ENCODE measurements around the gene TTC27.

The TTC27 gene

GRCh38 chr2:32801741-32802140 is 173.9 kb downstream of the TTC27 start:
- Histone ChIP-seq H3K27ac (no peak overlapping the region), H3K4me1 (no peaks in the 10 kb centered on the region), H3K4me2 (no peak overlapping the region), H4K20me1 (no peaks in the 10 kb centered on the region), H3K9ac (no peak overlapping the region), H3K36me3 (peaks cover 0 to 11% (median 6%) of the 10 kb centered on the region in 11 experiments; a peak in 4 of 22 replicates), H3K4me3 (no peak overlapping the region), H3K9me3 (replicated peaks in 1 of 11) (peaks cover 0 to 4% (median 0%) of the 10 kb centered on the region in 11 experiments; a peak in 4 of 22 replicates), H3K27me3 (no peaks in the 10 kb centered on the region)
- no peak for TF ChIP-seq Cebpa-rat (IDR thresholded peaks at IDR 0.05)

- no peak for TF ChIP-seq Cebpa-rat (IDR thresholded peaks at IDR 0.05)
- H3K27ac ChIP-seq, result no peak overlapping the region
- H4K20me1 ChIP-seq, result no peaks in the 10 kb centered on the region
- H3K9me3 ChIP-seq (replicated peaks in 1 of 11), result peaks cover 0 to 2% (median 0%) of the 10 kb centered on the region in 11 experiments; a peak in 1 of 22 replicates
- no peaks in the 10 kb centered on the region for H3K27me3 ChIP-seq
- H3K4me1 ChIP-seq, result no peaks in the 10 kb centered on the region
- no peak overlapping the region for H3K4me2 ChIP-seq
- no peak overlapping the region for H3K9ac ChIP-seq
- peaks cover 0 to 11% (median 0%) of the 10 kb centered on the region in 11 experiments; a peak in 2 of 22 replicates for H3K36me3 ChIP-seq
- no peak overlapping the region for H3K4me3 ChIP-seq
These were observed 175.0 kb downstream of the TTC27 start for GRCh38 chr2:32802877-32803276.

GRCh38 chr2:32804205-32804604 is 176.4 kb downstream of the TTC27 start:
- Histone ChIP-seq H3K27me3 (no peaks in the 10 kb centered on the region), H3K36me3 (peaks cover 0 to 11% (median 6%) of the 10 kb centered on the region in 11 experiments; a peak in 4 of 22 replicates), H3K9ac (no peak overlapping the region), H3K4me3 (no peak overlapping the region), H3K4me1 (no peaks in the 10 kb centered on the region), H3K27ac (no peak overlapping the region), H3K4me2 (no peak overlapping the region), H3K9me3 (replicated peaks in 1 of 11) (no peaks in the 10 kb centered on the region), H4K20me1 (no peaks in the 10 kb centered on the region)
- no peak for TF ChIP-seq Cebpa-rat (IDR thresholded peaks at IDR 0.05)

GRCh38 chr2:32805104-32806095 is 177.6 kb downstream of the TTC27 start:
- Histone ChIP-seq H3K27ac (no peak overlapping the region), H3K27me3 (no peaks in the 10 kb centered on the region), H3K36me3 (peaks cover 0 to 13% (median 6%) of the 10 kb centered on the region in 11 experiments; a peak in 5 of 22 replicates), H3K4me3 (no peak overlapping the region), H3K9me3 (replicated peaks in 1 of 11) (no peaks in the 10 kb centered on the region), H3K4me1 (no peaks in the 10 kb centered on the region), H4K20me1 (no peaks in the 10 kb centered on the region), H3K4me2 (no peak overlapping the region), H3K9ac (no peak overlapping the region)
- no peak for TF ChIP-seq Cebpa-rat (IDR thresholded peaks at IDR 0.05)

DNA sequence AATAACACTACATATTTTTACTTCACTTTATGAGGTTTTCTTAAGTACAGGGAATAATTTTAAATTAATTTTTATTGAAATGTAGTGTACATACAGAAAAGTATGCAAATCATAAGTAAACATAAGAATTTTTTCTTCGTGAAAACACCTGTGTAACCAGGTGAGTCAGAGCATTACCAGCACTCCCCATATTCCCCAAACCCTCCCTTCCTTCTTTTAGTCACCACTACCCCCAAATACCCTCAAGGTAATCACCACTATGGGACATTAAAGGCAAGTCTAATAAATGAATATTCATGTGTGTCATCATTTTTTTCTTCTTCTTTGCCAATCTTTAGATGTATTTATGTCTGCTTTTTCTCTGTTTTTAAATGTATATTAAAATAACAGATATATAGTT is 179.0 kb downstream of the TTC27 start:
- Histone ChIP-seq H3K36me3 (peaks cover 7 to 28% (median 14%) of the 10 kb centered on the region in 11 experiments; a peak in 13 of 22 replicates), H3K9ac (no peak overlapping the region), H3K27me3 (no peaks in the 10 kb centered on the region), H3K4me3 (no peak overlapping the region), H4K20me1 (no peaks in the 10 kb centered on the region), H3K27ac (no peak overlapping the region), H3K4me2 (no peak overlapping the region), H3K4me1 (no peaks in the 10 kb centered on the region), H3K9me3 (replicated peaks in 1 of 11) (no peaks in the 10 kb centered on the region)
- no peak for TF ChIP-seq Cebpa-rat (IDR thresholded peaks at IDR 0.05)

DNA sequence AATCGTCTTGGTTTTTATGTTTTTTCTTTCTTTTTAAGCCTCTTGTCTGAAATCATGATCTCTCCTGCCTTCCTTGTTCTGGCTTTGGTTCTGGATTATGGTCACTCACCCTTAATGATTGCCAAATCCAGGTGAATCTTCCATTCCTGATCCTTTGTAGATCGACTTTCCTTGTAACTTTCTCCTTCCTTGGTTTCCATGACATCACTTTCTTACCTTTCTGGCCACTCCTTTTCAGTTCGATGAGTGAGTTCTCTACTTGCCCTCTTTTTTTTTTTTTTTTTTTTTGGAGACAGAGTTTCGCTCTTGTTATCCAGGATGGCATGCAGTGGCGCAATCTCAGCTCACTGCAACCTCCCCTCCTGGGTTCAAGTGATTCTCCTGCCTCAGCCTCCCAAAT is 179.8 kb downstream of the TTC27 start:
- H3K27me3 ChIP-seq, result no peaks in the 10 kb centered on the region
- H4K20me1 ChIP-seq, result no peaks in the 10 kb centered on the region
- TF ChIP-seq Cebpa-rat (IDR thresholded peaks at IDR 0.05), result no peak
- H3K27ac ChIP-seq, result no peak overlapping the region
- H3K9me3 ChIP-seq (replicated peaks in 1 of 11), result no peaks in the 10 kb centered on the region
- H3K4me1 ChIP-seq, result no peaks in the 10 kb centered on the region
- no peak overlapping the region for H3K4me2 ChIP-seq
- peaks cover 8 to 32% (median 20%) of the 10 kb centered on the region in 11 experiments; a peak in 14 of 22 replicates for H3K36me3 ChIP-seq
- no peak overlapping the region for H3K4me3 ChIP-seq
- H3K9ac ChIP-seq, result no peak overlapping the region

GRCh38 chr2:32810909-32811495 is 183.2 kb downstream of the TTC27 start:
- no peak overlapping the region for H3K27ac ChIP-seq

DNA sequence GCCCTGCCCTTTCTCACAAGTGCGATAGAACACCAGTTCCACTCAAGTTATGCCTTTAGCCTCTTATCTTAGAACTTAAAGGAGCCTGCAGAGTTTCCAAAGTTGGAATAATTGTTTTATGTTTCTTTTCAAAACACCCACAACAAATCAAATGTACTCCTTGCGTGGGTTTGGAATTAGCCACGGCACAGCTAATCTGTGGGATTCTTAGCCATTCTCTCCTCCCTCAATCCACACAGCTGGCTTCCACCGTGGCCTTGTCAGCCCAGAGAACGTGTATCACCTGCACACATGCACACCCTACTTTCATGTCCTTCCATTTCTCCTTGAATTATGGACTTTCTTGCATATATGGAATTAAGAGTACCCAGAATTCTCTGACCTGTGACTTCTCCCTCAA is 183.8 kb downstream of the TTC27 start:
- peaks cover 8 to 55% (median 31%) of the 10 kb centered on the region in 11 experiments; a peak in 17 of 22 replicates for H3K36me3 ChIP-seq
- TF ChIP-seq Cebpa-rat (IDR thresholded peaks at IDR 0.05), result no peak
- peaks cover 0 to 4% (median 0%) of the 10 kb centered on the region in 10 experiments; a peak in 1 of 20 replicates for H3K4me1 ChIP-seq
- no peak overlapping the region for H3K4me2 ChIP-seq
- no peaks in the 10 kb centered on the region for H3K9me3 ChIP-seq (replicated peaks in 1 of 11)
- H4K20me1 ChIP-seq, result no peaks in the 10 kb centered on the region
- H3K27me3 ChIP-seq, result no peaks in the 10 kb centered on the region
- no peak overlapping the region for H3K4me3 ChIP-seq
- H3K9ac ChIP-seq, result no peak overlapping the region
- H3K27ac ChIP-seq, result no peak overlapping the region

More at GRCh38 chr2:32810909-32811495, 183.2 kb downstream of the TTC27 start:
- TF ChIP-seq Cebpa-rat (IDR thresholded peaks at IDR 0.05), result no peak
- H3K4me3 ChIP-seq, result no peak overlapping the region
- H3K27me3 ChIP-seq, result no peaks in the 10 kb centered on the region
- H3K4me2 ChIP-seq, result no peak overlapping the region
- peaks cover 8 to 51% (median 28%) of the 10 kb centered on the region in 11 experiments; a peak in 15 of 22 replicates for H3K36me3 ChIP-seq
- H3K9me3 ChIP-seq (replicated peaks in 1 of 11), result no peaks in the 10 kb centered on the region
- no peaks in the 10 kb centered on the region for H4K20me1 ChIP-seq
- H3K4me1 ChIP-seq, result no peaks in the 10 kb centered on the region
- H3K9ac ChIP-seq, result no peak overlapping the region

DNA sequence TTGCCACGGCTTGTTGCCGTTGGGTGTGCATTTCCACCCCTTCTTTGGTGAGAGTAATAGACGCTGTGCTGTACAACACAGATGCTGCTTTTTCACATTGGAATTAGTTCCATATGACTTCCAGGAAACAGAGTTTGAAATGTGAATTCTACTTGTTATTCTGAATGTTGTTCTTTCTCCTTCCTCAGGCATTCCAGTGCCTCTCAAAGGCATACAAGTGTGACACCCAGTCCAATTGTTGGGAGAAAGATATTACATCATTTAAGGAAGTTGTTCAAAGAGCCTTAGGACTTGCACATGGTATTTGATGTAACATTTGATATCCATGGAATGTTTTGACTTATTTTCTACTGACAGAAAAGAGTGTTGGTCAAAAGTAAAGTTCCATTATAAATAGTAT is 184.5 kb downstream of the TTC27 start:
- no peak overlapping the region for H3K4me2 ChIP-seq
- peaks cover 0 to 4% (median 0%) of the 10 kb centered on the region in 10 experiments; a peak in 1 of 20 replicates for H3K4me1 ChIP-seq
- TF ChIP-seq Cebpa-rat (IDR thresholded peaks at IDR 0.05), result no peak
- peaks cover 8 to 62% (median 35%) of the 10 kb centered on the region in 11 experiments; a peak in 18 of 22 replicates for H3K36me3 ChIP-seq
- no peak overlapping the region for H3K27ac ChIP-seq
- H4K20me1 ChIP-seq, result no peaks in the 10 kb centered on the region
- no peaks in the 10 kb centered on the region for H3K27me3 ChIP-seq
- H3K9ac ChIP-seq, result no peak overlapping the region
- no peaks in the 10 kb centered on the region for H3K9me3 ChIP-seq (replicated peaks in 1 of 11)
- H3K4me3 ChIP-seq, result no peak overlapping the region

Data from BLaER1 treated with 17β-estradiol and CSF1 and Interleukin-3, amounts not matched to agents 10 nM and 100 nM (cell line).